ENCODE measurements around the gene OR2V1.
"Not testable (repeated sequence)": the region's sequence is repeated elsewhere in the genome, so short reads cannot be mapped to it uniquely, and the experiment has no call there.

OR2V1 gene

DNA sequence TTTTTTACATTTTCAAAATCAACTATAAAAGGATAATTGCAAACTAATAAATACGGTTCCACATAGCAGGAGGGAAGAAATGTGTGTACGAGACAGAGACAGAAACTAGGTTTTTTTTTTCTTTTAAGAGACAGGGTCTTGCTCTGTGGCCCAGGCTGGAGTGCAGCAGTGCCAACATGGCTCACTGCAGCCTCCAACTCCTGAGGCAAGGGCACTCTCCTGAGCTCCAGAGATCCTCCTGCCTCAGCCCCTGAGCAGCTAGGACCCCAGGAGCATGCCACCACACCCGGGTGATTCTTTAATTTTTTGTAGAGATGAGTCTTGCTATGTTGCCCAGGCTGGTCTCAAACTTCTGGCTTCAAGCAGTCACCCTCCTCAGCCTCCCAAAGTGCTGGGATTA, 2.1 kb upstream of the OR2V1 start:
- DNase-seq (ENCODE audit: low read depth) = no peak
- no peak overlapping the region for H3K4me3 ChIP-seq (replicated peaks; ENCODE audit: low read depth, low read length)
- TF ChIP-seq, protein P1, sequence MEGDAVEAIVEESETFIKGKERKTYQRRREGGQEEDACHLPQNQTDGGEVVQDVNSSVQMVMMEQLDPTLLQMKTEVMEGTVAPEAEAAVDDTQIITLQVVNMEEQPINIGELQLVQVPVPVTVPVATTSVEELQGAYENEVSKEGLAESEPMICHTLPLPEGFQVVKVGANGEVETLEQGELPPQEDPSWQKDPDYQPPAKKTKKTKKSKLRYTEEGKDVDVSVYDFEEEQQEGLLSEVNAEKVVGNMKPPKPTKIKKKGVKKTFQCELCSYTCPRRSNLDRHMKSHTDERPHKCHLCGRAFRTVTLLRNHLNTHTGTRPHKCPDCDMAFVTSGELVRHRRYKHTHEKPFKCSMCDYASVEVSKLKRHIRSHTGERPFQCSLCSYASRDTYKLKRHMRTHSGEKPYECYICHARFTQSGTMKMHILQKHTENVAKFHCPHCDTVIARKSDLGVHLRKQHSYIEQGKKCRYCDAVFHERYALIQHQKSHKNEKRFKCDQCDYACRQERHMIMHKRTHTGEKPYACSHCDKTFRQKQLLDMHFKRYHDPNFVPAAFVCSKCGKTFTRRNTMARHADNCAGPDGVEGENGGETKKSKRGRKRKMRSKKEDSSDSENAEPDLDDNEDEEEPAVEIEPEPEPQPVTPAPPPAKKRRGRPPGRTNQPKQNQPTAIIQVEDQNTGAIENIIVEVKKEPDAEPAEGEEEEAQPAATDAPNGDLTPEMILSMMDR (IDR thresholded peaks at IDR 0.05; ENCODE audit: low read length, missing control alignments) = no peak

DNA sequence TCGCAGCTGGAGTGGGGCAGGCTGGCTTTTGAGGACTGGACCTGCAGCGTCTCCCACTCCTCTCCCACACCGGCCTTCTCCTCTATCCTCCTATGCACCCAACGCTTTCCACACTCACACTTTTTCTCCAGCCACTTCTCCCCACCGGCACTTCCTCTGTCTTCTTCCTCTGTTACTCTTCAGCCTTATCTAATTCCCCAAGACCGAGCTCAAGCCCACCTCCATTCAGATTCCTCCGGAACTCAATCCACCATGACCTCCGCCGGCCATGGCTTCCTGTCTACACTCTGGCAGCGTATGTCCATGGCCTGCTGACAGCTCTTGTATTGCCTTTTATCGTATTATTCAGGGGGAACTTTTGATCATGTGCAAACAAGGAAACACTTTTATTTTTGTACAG, 545 bp upstream of the OR2V1 start:
- no peak for DNase-seq (ENCODE audit: low read depth)
- TF ChIP-seq, protein P1 (IDR thresholded peaks at IDR 0.05; ENCODE audit: low read length, missing control alignments) = no peak
- no peak overlapping the region for H3K4me3 ChIP-seq (replicated peaks; ENCODE audit: low read depth, low read length)

DNA sequence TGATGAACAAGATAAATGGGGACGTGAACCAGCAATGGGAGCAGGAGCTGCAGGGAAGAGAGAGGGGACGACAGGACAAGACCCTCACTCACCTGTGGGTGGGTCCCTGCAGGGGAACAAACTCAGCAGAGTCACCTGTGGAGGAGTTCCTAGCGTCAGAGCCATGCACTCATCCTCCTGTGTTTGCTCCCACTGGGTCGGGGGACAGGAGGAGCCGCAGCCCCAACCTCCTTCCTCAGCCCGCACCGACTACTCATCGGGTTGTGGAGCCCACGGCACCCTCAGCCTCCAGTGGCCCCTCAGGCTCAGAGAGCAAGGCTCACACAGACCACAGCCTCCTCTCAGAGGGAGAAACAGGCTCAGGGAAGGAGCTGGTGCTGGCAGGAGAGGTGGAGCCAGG, 888 bp downstream of the OR2V1 start:
- DNase-seq (ENCODE audit: low read depth); H3K4me3 ChIP-seq (replicated peaks; ENCODE audit: low read depth, low read length): not testable (repeated sequence)

DNA sequence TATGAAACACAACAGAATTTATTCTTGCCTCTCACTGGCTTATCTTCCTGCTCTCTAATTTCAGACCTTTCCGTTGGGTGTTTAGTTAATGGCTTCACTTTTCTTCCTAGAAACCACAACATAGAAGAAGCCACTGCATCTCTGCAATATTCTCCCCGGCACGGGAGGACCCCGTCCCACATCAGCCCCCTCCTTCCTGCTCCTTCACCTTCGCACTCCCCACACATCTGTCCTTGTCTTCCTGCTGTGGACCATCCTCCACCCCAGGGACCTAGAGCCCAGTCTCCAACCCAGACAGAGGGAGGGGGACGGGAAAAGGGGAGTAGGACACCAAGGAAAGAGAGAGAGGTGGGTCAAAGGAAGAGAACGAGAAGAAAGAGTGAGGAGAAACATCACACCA, 1.4 kb downstream of the OR2V1 start:
- DNase-seq (ENCODE audit: low read depth) = no peak
- H3K4me3 ChIP-seq (replicated peaks; ENCODE audit: low read depth, low read length) = no peak overlapping the region
- TF ChIP-seq, protein P1 (IDR thresholded peaks at IDR 0.05; ENCODE audit: low read length, missing control alignments) = no peak

DNA sequence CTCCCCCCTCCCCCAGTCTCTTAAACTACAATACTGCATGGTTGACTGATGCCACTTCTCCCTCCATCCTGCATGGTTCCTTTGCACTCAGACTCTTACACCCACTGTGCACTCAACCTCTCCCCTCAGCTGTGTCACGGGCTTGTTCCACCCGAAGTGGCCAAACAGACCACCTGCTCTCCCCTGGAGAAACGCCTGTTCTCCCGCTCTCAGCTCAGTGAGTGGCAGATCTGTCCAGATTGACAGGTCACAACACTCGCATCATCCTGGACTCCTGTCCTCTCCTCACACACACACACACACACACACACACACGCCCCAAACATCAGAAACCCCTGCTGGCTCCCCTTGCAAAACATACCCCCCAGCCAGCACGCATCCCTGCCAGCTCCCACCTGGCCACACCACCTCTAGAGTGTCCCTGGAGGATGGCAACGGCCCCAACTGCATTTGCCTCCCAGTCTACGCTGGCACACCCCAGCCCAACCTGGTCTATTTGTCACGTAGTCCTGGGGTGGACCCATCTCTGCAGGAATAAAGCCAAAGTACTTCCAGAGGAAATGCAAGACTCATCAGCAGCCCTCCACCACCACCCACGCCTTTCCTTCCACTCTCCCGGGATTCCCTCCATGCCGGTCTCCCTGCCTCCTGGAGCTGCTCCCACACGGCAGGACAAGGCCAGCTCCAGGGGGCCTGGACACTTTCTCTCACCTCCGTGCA, 2.9 kb downstream of the OR2V1 start:
- no peak for DNase-seq (ENCODE audit: low read depth)
- TF ChIP-seq, protein P1 (IDR thresholded peaks at IDR 0.05; ENCODE audit: low read length, missing control alignments) = no peak
- no peak overlapping the region for H3K4me3 ChIP-seq (replicated peaks; ENCODE audit: low read depth, low read length)

DNA sequence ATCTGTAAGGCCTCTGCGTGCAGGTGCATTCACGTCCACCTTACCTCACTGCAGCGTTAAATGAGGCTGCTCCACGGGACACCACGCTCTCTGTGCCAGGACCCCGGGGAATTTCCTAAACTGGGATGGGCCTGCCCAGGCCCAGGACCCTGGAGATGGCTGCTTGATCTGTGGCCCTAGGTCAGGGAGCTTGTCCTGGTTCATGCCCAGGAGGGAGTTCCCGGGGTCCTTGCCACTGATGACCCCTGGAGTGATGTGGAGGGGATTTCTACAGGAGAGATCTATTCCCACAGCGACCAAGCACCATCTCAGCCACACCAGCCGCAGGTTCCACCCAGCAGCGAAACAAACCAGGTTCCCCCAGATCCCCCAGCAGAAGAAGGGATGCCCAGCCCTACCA, 3.5 kb downstream of the OR2V1 start:
- DNase-seq (ENCODE audit: low read depth) = no peak
- no peak overlapping the region for H3K4me3 ChIP-seq (replicated peaks; ENCODE audit: low read depth, low read length)
- TF ChIP-seq, protein P1 (IDR thresholded peaks at IDR 0.05; ENCODE audit: low read length, missing control alignments) = no peak

DNA sequence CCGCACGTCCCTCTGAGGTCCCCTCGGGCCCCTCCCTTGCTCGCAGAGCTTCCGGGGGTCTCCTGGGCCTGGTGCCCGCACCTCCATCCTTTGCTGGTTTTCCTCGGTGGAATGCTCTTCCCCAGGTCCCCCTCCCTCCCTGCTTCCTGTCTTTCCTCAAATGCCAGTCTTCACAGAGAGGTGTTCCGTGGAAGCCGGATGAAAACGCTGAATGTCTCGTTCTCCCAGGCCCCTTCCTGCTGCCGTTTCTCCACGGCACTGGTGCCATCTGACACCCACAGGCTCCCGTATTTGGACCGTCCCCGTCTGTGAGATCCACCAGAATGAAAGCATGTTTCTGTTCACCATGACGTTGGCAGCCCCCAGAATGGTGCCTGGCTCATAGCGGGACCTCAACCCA, 4.1 kb downstream of the OR2V1 start:
- DNase-seq (ENCODE audit: low read depth) = no peak
- TF ChIP-seq, protein P1 (IDR thresholded peaks at IDR 0.05; ENCODE audit: low read length, missing control alignments) = no peak

More for the DNA sequence above, 4.1 kb downstream of the OR2V1 start:
- no peak overlapping the region for H3K4me3 ChIP-seq (replicated peaks; ENCODE audit: low read depth, low read length)
